Measurements from ENCODE around the gene AP5M1. TPM values are rescaled to one million over a fixed set of nuclear protein-coding genes. Genes with fewer than 3 reads are reported as not detected.

The AP5M1 gene
- total and polyA plus RNA-seq, 2 of the 13 experiments (the other 11 are each of a cell fraction or from before 2014, with no cell fraction given): 14.8 to 35.0 TPM

DNA sequence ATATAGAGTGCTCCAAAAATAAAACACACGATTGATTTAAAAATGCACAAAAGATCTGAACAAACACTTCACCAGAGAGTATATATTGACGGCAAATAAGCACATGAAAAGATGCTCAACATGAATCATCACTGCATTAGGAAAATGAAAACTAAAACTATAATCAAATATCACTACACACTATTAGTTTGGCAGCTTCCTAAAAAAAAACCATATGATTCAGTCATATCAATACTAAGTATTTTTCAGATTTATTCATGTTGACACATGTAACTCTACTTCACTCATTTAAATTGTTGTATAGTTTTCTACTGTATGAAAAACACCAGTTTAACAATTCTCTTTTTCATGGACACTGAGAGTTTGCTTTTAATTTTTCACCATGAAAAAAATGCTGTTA lies 41.7 kb upstream of the AP5M1 start:
- ChIA-PET CTCF (ENCODE audit: low intra/inter-chr PET ratio, low total read pairs) (no interaction called here), POLR2A (no interaction called here)
- no peak overlapping the region for H2AFZ ChIP-seq (ENCODE audit: low read length)
- in situ Hi-C loops (cut with HindIII; ENCODE audit: extremely low pct_ligation_motif_present, low pct_unique_long_range_greater_than_20kb) (no loop called here), intact Hi-C loops (cut with micrococcal nuclease; ENCODE audit: unreplicated experiment) (no loop called here)
- 99% methylated on average over 2 of the region's 2 CpGs for WGBS (ENCODE audit: low lambda C conversion rate)
- FAIRE-seq (no peak), ATAC-seq (no peak), DNase-seq (ENCODE audit: low spot score) (no peak)
- H3K9me3 ChIP-seq (ENCODE audit: low read length): no peaks in the 10 kb centered on the region
- H4K20me1 ChIP-seq (ENCODE audit: insufficient read depth, low read length): no peaks in the 10 kb centered on the region
- no peaks in the 10 kb centered on the region for H3K27me3 ChIP-seq (ENCODE audit: control insufficient read depth in 1 of 2, insufficient read depth in 2 of 2, low read length in 2 of 2)
- TF ChIP-seq KDM4B (CRISPR knock-in tag; IDR thresholded peaks at IDR 0.05) (no peak), ZNF260 (CRISPR knock-in tag; IDR thresholded peaks at IDR 0.05; ENCODE audit: borderline replicate concordance, low read depth) (no peak), ZBTB7B (CRISPR knock-in tag; IDR thresholded peaks at IDR 0.05) (no peak), ZNF713 (CRISPR knock-in tag; IDR thresholded peaks at IDR 0.05) (no peak), ZNF709 (CRISPR knock-in tag; IDR thresholded peaks at IDR 0.05) (no peak), ATF1 (CRISPR knock-in tag; IDR thresholded peaks at IDR 0.05) (no peak), ZHX2 (IDR thresholded peaks at IDR 0.05; ENCODE audit: low read depth) (no peak), ZHX2 (CRISPR knock-in tag; IDR thresholded peaks at IDR 0.05; ENCODE audit: borderline replicate concordance) (no peak), SRF (IDR thresholded peaks at IDR 0.05; ENCODE audit: low read depth, low read length) (no peak)
- TF ChIP-seq, protein P1, sequence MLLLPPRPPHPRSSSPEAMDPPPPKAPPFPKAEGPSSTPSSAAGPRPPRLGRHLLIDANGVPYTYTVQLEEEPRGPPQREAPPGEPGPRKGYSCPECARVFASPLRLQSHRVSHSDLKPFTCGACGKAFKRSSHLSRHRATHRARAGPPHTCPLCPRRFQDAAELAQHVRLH (CRISPR knock-in tag; IDR thresholded peaks at IDR 0.05; ENCODE audit: borderline replicate concordance, low read depth): no peak
- TF ChIP-seq, protein P2, sequence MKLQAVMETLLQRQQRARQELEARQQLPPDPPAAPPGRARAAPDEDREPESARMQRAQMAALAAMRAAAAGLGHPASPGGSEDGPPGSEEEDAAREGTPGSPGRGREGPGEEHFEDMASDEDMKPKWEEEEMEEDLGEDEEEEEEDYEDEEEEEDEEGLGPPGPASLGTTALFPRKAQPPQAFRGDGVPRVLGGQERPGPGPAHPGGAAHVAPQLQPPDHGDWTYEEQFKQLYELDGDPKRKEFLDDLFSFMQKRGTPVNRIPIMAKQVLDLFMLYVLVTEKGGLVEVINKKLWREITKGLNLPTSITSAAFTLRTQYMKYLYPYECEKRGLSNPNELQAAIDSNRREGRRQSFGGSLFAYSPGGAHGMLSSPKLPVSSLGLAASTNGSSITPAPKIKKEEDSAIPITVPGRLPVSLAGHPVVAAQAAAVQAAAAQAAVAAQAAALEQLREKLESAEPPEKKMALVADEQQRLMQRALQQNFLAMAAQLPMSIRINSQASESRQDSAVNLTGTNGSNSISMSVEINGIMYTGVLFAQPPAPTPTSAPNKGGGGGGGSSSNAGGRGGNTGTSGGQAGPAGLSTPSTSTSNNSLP (IDR thresholded peaks at IDR 0.05; ENCODE audit: low read depth, low read length): no peak
- H3K4me3 ChIP-seq (replicated peaks in 1 of 3; ENCODE audit: insufficient read depth in 1 of 3, low read depth in 2 of 3, low read length in 3 of 3): no peak overlapping the region
- no peaks in the 10 kb centered on the region for H3K79me2 ChIP-seq (ENCODE audit: insufficient read depth, low read length)
- no peak overlapping the region for H3K4me2 ChIP-seq (ENCODE audit: low read depth, low read length)
- no peak overlapping the region for H3K27ac ChIP-seq (ENCODE audit: extremely low read length, insufficient read depth, low read length)
- peaks cover 1 to 9% of the 10 kb centered on the region in 2 experiments; a peak in 2 of 5 replicates for H3K36me3 ChIP-seq (replicated peaks in 1 of 2; ENCODE audit: control insufficient read depth in 1 of 2, insufficient read depth in 2 of 2, low read length in 2 of 2)
- no peak overlapping the region for H3K9ac ChIP-seq (ENCODE audit: insufficient read depth, low read depth, low read length)
- H3K4me1 ChIP-seq (ENCODE audit: insufficient read depth, low read length): no peaks in the 10 kb centered on the region
- BruUV-seq (replicated peaks): no TSS peak
